Endothelial cell of umbilical vein (primary cell): Measurements from ENCODE around the gene PHPT1. TPM values are rescaled to one million over a fixed set of nuclear protein-coding genes. Genes with fewer than 3 reads are reported as not detected.

ENCODE experiments used
- BruUV-seq: library from RNA; stranded (reverse); fragments of 400-500 nt; replicated peaks from 2 replicates; lab custom pipeline; 2021; lab: Mats Ljungman, UMichigan
- CTCF ChIA-PET: fragments of 300-600, 350-600 bp; sonication (Branson Sonifier 250); formaldehyde crosslinking; loops from one replicate; lab custom pipeline; 2021; ENCODE audit warnings: antibody characterized with exemption, inconsistent platforms; lab: Charles Lee
- POLR2A ChIA-PET: fragments of 300-600, 350-600 bp; sonication (Branson Sonifier 250); formaldehyde crosslinking; loops from one replicate; lab custom pipeline; 2021; ENCODE audit warnings: antibody characterized with exemption, inconsistent platforms; lab: Charles Lee
- DNase-seq: peaks from one replicate; pipeline ENCODE4 v3.0.0-alpha.2; 2011; ENCODE audit warnings: low read depth, low spot score
- FAIRE-seq: peaks from 2 replicates; lab custom pipeline; 2011; peaks lifted over from hg19 to GRCh38; lab: Jason Lieb, UNC
- H2AFZ ChIP-seq: 2 replicates; pipeline ENCODE4 v1.6.0; 2012; ENCODE audit warnings: low read depth, low read length, control low read depth, inconsistent platforms
- H3K27ac ChIP-seq: 2 replicates; pipeline ENCODE4 v1.5.1; 2011; ENCODE audit warnings: low read depth, mild to moderate bottlenecking, control low read depth, low read length, moderate library complexity; ENCODE audit not compliant: insufficient read depth
- H3K27me3 ChIP-seq, 2 experiments: 2 replicates each; pipeline versions ENCODE4 v1.6.0 to v1.6.1; 2011; ENCODE audit warnings: low read length in 2 of 2, mixed read lengths in 1 of 2; ENCODE audit not compliant: control insufficient read depth in 2 of 2, insufficient read depth in 2 of 2
- H3K36me3 ChIP-seq, 2 experiments: 2 replicates in 1 of 2; 3 replicates in 1 of 2; pipeline ENCODE4 v1.5.1; 2011; ENCODE audit warnings: low read length in 2 of 2, mild to moderate bottlenecking in 1 of 2, moderate library complexity in 1 of 2; ENCODE audit not compliant: control insufficient read depth in 2 of 2, insufficient read depth in 2 of 2; ENCODE audit errors: extremely low read depth in 1 of 2
- H3K4me1 ChIP-seq: 3 replicates; pipeline ENCODE4 v1.5.1; 2011; ENCODE audit warnings: mild to moderate bottlenecking, low read length; ENCODE audit not compliant: control insufficient read depth, insufficient read depth; ENCODE audit errors: extremely low read depth
- H3K4me2 ChIP-seq: 2 replicates; pipeline ENCODE4 v1.6.1; 2011; ENCODE audit warnings: low read length, control low read depth, mixed read lengths; ENCODE audit not compliant: insufficient read depth
- H3K4me3 ChIP-seq, 3 experiments: fragments of 200-600 bp in 1 of 3; sonication (generic), shearing (Covaris generic) in 1 of 3; replicated peaks in 1 of 3; 2 replicates each; pipeline ENCODE4 v1.5.1; 2011 to 2016; ENCODE audit warnings: control low read depth in 3 of 3, low read length in 3 of 3, mild to moderate bottlenecking in 2 of 3, inconsistent platforms in 1 of 3, low read depth in 1 of 3, moderate library complexity in 1 of 3; ENCODE audit not compliant: insufficient read depth in 1 of 3
- H3K79me2 ChIP-seq: 2 replicates; pipeline ENCODE4 v1.6.0; 2012; ENCODE audit warnings: low read length, inconsistent platforms; ENCODE audit not compliant: control insufficient read depth, insufficient read depth
- H3K9ac ChIP-seq: replicated peaks from 2 replicates; pipeline ENCODE3; 2011; ENCODE audit warnings: low read length, control low read depth; ENCODE audit not compliant: insufficient read depth; ENCODE audit errors: extremely low read depth
- H3K9me1 ChIP-seq: replicated peaks from 3 replicates; pipeline ENCODE4 v1.6.0; 2011; ENCODE audit warnings: mild to moderate bottlenecking, low read length; ENCODE audit not compliant: control insufficient read depth, insufficient read depth; ENCODE audit errors: extremely low read depth
- H3K9me3 ChIP-seq: replicated peaks from 2 replicates; pipeline ENCODE4 v1.5.1; 2012; ENCODE audit warnings: low read length, inconsistent platforms; ENCODE audit not compliant: control insufficient read depth, insufficient read depth
- H4K20me1 ChIP-seq: replicated peaks from 2 replicates; pipeline ENCODE3; 2011; ENCODE audit warnings: mild to moderate bottlenecking, low read length; ENCODE audit not compliant: control insufficient read depth, insufficient read depth; ENCODE audit errors: extremely low read depth
- EZH2 ChIP-seq: IDR thresholded peaks from 2 replicates; pipeline ENCODE4 v1.6.1; 2012; ENCODE audit warnings: borderline replicate concordance, low read depth, mild to moderate bottlenecking, moderate library complexity, low read length, inconsistent platforms; ENCODE audit not compliant: severe bottlenecking
- FOS ChIP-seq: IDR thresholded peaks from 2 replicates; pipeline ENCODE4 v1.6.1; 2011; ENCODE audit warnings: mild to moderate bottlenecking, low read length, moderate library complexity, borderline replicate concordance; ENCODE audit not compliant: insufficient read depth
- GATA2 ChIP-seq: IDR thresholded peaks from 2 replicates; pipeline ENCODE4 v1.7.0; 2011; ENCODE audit warnings: low read depth, mild to moderate bottlenecking, moderate library complexity, mixed read lengths, low read length; ENCODE audit not compliant: insufficient read length, insufficient read depth
- JUN ChIP-seq: IDR thresholded peaks from 2 replicates; pipeline ENCODE4 v1.6.1; 2011; ENCODE audit warnings: borderline replicate concordance, low read depth; ENCODE audit not compliant: insufficient read length, insufficient read depth
- MYC ChIP-seq: IDR thresholded peaks from one replicate; pipeline ENCODE4 v1.6.1; 2011; ENCODE audit warnings: mild to moderate bottlenecking, low read depth, low read length
- POLR2A ChIP-seq: IDR thresholded peaks from 2 replicates; pipeline ENCODE4 v1.6.1; 2012; ENCODE audit warnings: low read depth, mild to moderate bottlenecking, control low read depth, low read length
- POLR2AphosphoS5 ChIP-seq: IDR thresholded peaks from 2 replicates; pipeline ENCODE4 v1.6.1; 2012; ENCODE audit warnings: low read depth, mild to moderate bottlenecking, control low read depth, low read length, moderate library complexity; ENCODE audit not compliant: insufficient read depth
- dilution Hi-C: fragments of 300-500 bp; cut with MboI; formaldehyde crosslinking; loops from one replicate; pipeline ENCODE4 v1.15.0; 2019; ENCODE audit warnings: low sequenced_read_pairs; ENCODE audit not compliant: extremely low pct_ligation_motif_present
- intact Hi-C: fragments of 100-400 bp; cut with micrococcal nuclease; formaldehyde crosslinking; loops from one replicate; pipeline ENCODE4 v1.10.0; 2022
- polyA plus RNA-seq, 4 experiments: library from polyadenylated mRNA; depleted of rRNA in 3 of 4; stranded (reverse) in 3 of 4; unstranded in 1 of 4; fragments of >200 nt; gene quantifications; 2 replicates each; pipeline versions ENCODE4 v1.2.1 to v1.2.3, GENCODE V29; 2011 to 2012; ENCODE audit warnings: missing spikeins in 1 of 4
- total RNA-seq: library from RNA; stranded (reverse); gene quantifications from 2 replicates; pipeline ENCODE4 v1.2.3, GENCODE V29; 2021
- TF ChIP-seq, protein P1 (sequence below): IDR thresholded peaks from 2 replicates; pipeline ENCODE4 v1.6.1; 2011; ENCODE audit not compliant: insufficient read depth, insufficient read length
- TF ChIP-seq, protein P2 (sequence below), 2 donors: IDR thresholded peaks; 1 replicate in 1 of 2; 2 replicates in 1 of 2; pipeline ENCODE4 v1.5.1; 2011; ENCODE audit warnings: low read length in 2 of 2, mild to moderate bottlenecking in 2 of 2, moderate library complexity in 2 of 2, control low read depth in 1 of 2, inconsistent platforms in 1 of 2, low read depth in 1 of 2; ENCODE audit not compliant: insufficient read depth in 1 of 2; ENCODE audit errors: extremely low read depth in 1 of 2

PHPT1 gene
- total and polyA plus RNA-seq, 2 donors (not counting 3 experiments of a cell fraction or from before 2014, with no cell fraction given): 139 to 319 TPM

GRCh38 chr9:136814725-136815421 is 34.3 kb upstream of the PHPT1 start:
- no peak overlapping the region for H3K4me2 ChIP-seq
- intact Hi-C loops (no loop called here), dilution Hi-C loops (loop anchor here (25.0 kb wide), 1 partner anchor 122 kb away; the partner anchor contains the start of genes C8G and FBXW5)
- H3K79me2 ChIP-seq: peaks cover 34% of the 10 kb centered on the region
- peaks cover 6 to 10% of the 10 kb centered on the region in 2 experiments for H3K36me3 ChIP-seq
- H3K9me3 ChIP-seq: no peaks in the 10 kb centered on the region
- no peak for FAIRE-seq
- ChIA-PET CTCF (interaction anchor here (0.6 to 1.8 kb wide), 3 partner anchors 15 to 214 kb away, joined by 5 to 7 read pairs (median 6); partner anchors contain the start of gene AJM1), POLR2A (no interaction called here)
- TF ChIP-seq FOS (no peak), POLR2A (no peak), GATA2 (no peak), POLR2AphosphoS5 (no peak)
- TF ChIP-seq, protein P1, sequence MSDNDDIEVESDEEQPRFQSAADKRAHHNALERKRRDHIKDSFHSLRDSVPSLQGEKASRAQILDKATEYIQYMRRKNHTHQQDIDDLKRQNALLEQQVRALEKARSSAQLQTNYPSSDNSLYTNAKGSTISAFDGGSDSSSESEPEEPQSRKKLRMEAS: no peak
- BruUV-seq: no TSS peak
- H3K4me3 ChIP-seq: no peak overlapping the region
- H3K27ac ChIP-seq: no peak overlapping the region
- DNase-seq: no peak
- H3K9ac ChIP-seq: no peak overlapping the region
- no peaks in the 10 kb centered on the region for H3K4me1 ChIP-seq
- no peaks in the 10 kb centered on the region for H3K9me1 ChIP-seq
- no peak overlapping the region for H2AFZ ChIP-seq
- H4K20me1 ChIP-seq: peaks cover 2% of the 10 kb centered on the region
- no peaks in the 10 kb centered on the region for H3K27me3 ChIP-seq

DNA sequence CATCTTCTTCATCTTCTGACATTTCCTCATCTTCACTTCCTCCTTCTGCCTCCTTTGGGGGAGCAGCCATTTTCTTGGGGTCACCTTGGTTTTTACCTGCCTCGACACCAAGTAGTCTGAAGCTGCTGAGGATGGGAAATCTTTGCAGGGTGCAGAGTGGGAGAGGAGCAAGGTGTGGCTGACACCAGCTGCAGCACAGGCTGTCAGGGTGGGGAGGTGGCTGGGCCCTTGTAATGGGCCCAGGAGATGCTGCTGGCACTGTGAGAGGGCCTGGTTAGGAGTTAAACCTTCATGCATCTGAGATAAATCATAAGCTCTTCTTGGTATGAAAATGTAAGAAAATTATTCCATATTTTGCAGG is 33.8 kb upstream of the PHPT1 start:
- POLR2A ChIA-PET: no interaction called here
- no peak for DNase-seq

More for the DNA sequence above, 33.8 kb upstream of the PHPT1 start:
- Histone ChIP-seq H3K36me3 (peaks cover 6 to 10% of the 10 kb centered on the region in 2 experiments), H2AFZ (no peak overlapping the region), H3K27me3 (no peaks in the 10 kb centered on the region), H3K4me3 (no peak overlapping the region), H3K4me2 (no peak overlapping the region), H3K9me3 (no peaks in the 10 kb centered on the region), H3K9ac (no peak overlapping the region), H3K27ac (no peak overlapping the region), H3K9me1 (no peaks in the 10 kb centered on the region), H3K4me1 (no peaks in the 10 kb centered on the region), H3K79me2 (peaks cover 29% of the 10 kb centered on the region), H4K20me1 (peaks cover 2% of the 10 kb centered on the region)
- intact Hi-C loops: no loop called here
- CTCF ChIA-PET: interaction anchor here (1.4 to 1.8 kb wide), 2 partner anchors 27 to 214 kb away, joined by 6 to 7 read pairs; partner anchors contain the start of gene AJM1
- TF ChIP-seq MYC: no peak
- no peak for TF ChIP-seq POLR2A
- no peak for TF ChIP-seq POLR2AphosphoS5
- TF ChIP-seq, protein P1: no peak
- no peak for TF ChIP-seq EZH2
- TF ChIP-seq JUN: no peak
- TF ChIP-seq FOS: no peak
- TF ChIP-seq, protein P2, sequence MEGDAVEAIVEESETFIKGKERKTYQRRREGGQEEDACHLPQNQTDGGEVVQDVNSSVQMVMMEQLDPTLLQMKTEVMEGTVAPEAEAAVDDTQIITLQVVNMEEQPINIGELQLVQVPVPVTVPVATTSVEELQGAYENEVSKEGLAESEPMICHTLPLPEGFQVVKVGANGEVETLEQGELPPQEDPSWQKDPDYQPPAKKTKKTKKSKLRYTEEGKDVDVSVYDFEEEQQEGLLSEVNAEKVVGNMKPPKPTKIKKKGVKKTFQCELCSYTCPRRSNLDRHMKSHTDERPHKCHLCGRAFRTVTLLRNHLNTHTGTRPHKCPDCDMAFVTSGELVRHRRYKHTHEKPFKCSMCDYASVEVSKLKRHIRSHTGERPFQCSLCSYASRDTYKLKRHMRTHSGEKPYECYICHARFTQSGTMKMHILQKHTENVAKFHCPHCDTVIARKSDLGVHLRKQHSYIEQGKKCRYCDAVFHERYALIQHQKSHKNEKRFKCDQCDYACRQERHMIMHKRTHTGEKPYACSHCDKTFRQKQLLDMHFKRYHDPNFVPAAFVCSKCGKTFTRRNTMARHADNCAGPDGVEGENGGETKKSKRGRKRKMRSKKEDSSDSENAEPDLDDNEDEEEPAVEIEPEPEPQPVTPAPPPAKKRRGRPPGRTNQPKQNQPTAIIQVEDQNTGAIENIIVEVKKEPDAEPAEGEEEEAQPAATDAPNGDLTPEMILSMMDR (IDR thresholded peaks at IDR 0.05; ENCODE audit: extremely low read depth in 1 of 2, insufficient read depth in 1 of 2, low read depth in 1 of 2, low read length in 2 of 2): no peak
- TF ChIP-seq GATA2: no peak
- no peak for FAIRE-seq
- no TSS peak for BruUV-seq
- dilution Hi-C loops: loop anchor here (25.0 kb wide), 1 partner anchor 122 kb away; the partner anchor contains the start of genes C8G and FBXW5
